Posterior vena cava (tissue), 2 donors: ENCODE measurements around the gene NLRP12. TPM values are rescaled to one million over a fixed set of nuclear protein-coding genes. Genes with fewer than 3 reads are reported as not detected.
"Not testable (repeated sequence)": the region's sequence is repeated elsewhere in the genome, so short reads cannot be mapped to it uniquely, and the experiment has no call there.

Source experiments
- DNase-seq: peaks from one replicate; pipeline ENCODE4 v3.0.0-alpha.2; 2020; ENCODE audit warnings: low spot score
- intact Hi-C, 2 donors: fragments of 100-400 bp; cut with DNase I; formaldehyde crosslinking; loops; one replicate each; pipeline versions ENCODE4 v1.14.1 to v1.14.2; 2022 to 2023
- microRNA-seq, 2 donors: library from miRNA; unstranded; fragments of <30 nt; microRNA quantifications; one replicate each; pipeline ENCODE4 v1.2.0, GENCODE V29; 2020 to 2021; ENCODE audit warnings: borderline microRNAs expressed in 2 of 2
- total RNA-seq, 2 donors: library from RNA; stranded (reverse); fragmentation: NEBNext Ultra II Directional; extraction: Animal tissue kit (Norgen Biotek cat#: 25700); gene quantifications; one replicate each; pipeline ENCODE4 v1.2.1, GENCODE V29; 2021
- donor health status: DM: yes; HTN: yes; CAD: no.
- donor health status: DM: yes; HTN: yes; CAD: no.

NLRP12 gene
- total RNA-seq, 2 donors from 2014 or later, result 1.8 to 2.0 TPM

- no peak for DNase-seq
- intact Hi-C loops, result no loop called here
These were observed 36.8 kb downstream of the NLRP12 start for GRCh38 chr19:53787266-53787665.

GRCh38 chr19:53786744-53787143, 37.4 kb downstream of the NLRP12 start:
- DNase-seq, result no peak
- intact Hi-C loops, result no loop called here

- no peak for DNase-seq
- intact Hi-C loops, result no loop called here
These were observed 38.8 kb downstream of the NLRP12 start for GRCh38 chr19:53785196-53785889.

- intact Hi-C loops, result no loop called here
- DNase-seq, result no peak
These were observed 41.4 kb downstream of the NLRP12 start for GRCh38 chr19:53782698-53783097.

- intact Hi-C loops, DNase-seq: not testable (repeated sequence)
These were observed 42.8 kb downstream of the NLRP12 start for GRCh38 chr19:53781332-53781731.

- DNase-seq, result no peak
These were observed 43.6 kb downstream of the NLRP12 start for GRCh38 chr19:53780506-53780905.

GRCh38 chr19:53775524-53775923, 48.6 kb downstream of the NLRP12 start:
- intact Hi-C loops, result no loop called here

More at GRCh38 chr19:53780506-53780905, 43.6 kb downstream of the NLRP12 start:
- intact Hi-C loops, result no loop called here

GRCh38 chr19:53774491-53774890, 49.6 kb downstream of the NLRP12 start:
- intact Hi-C loops, DNase-seq: not testable (repeated sequence)

More at GRCh38 chr19:53775524-53775923, 48.6 kb downstream of the NLRP12 start:
- DNase-seq, result no peak

- intact Hi-C loops, result no loop called here
These were observed 50.1 kb downstream of the NLRP12 start for GRCh38 chr19:53773999-53774398.

GRCh38 chr19:53772943-53773342, 51.2 kb downstream of the NLRP12 start:
- no peak for DNase-seq

More at GRCh38 chr19:53773999-53774398, 50.1 kb downstream of the NLRP12 start:
- DNase-seq, result no peak

GRCh38 chr19:53771144-53771543, 53.0 kb downstream of the NLRP12 start:
- intact Hi-C loops, result no loop called here
- DNase-seq, result no peak

More at GRCh38 chr19:53772943-53773342, 51.2 kb downstream of the NLRP12 start:
- intact Hi-C loops, result no loop called here

- intact Hi-C loops, result not testable (repeated sequence)
- peak; percentile 45 for DNase-seq
These were observed 54.3 kb downstream of the NLRP12 start for GRCh38 chr19:53769696-53770309.

GRCh38 chr19:53768401-53768800, 55.7 kb downstream of the NLRP12 start:
- intact Hi-C loops, result no loop called here
- peak; percentile 68 for DNase-seq

GRCh38 chr19:53758991-53759390, 65.1 kb downstream of the NLRP12 start:
- DNase-seq, intact Hi-C loops: not testable (repeated sequence)

Small RNA genes lying within 50 kb of the gene (microRNA-seq; reads per million reads assigned to microRNA genes)
- gene MIR1283-2 (0 reads per million in 2 donors), gene MIR371A (0 reads per million in 2 donors), gene MIR372 (0.32 to 2.6 reads per million in 2 donors), gene MIR373 (0 to 3.7 reads per million in 2 donors), gene MIR516A1 (0 reads per million in 2 donors), gene MIR516A2 (0 reads per million in 2 donors), gene MIR519A1 (0.26 to 0.32 reads per million in 2 donors), gene MIR521-1 (0 reads per million in 2 donors), gene MIR522 (1.0 to 1.3 reads per million in 2 donors), gene MIR527 (0 reads per million in 2 donors)

Other genes starting within 250 kb of the NLRP12 start
- not detected for gene DPRX, start 192.3 kb downstream of the NLRP12 start, total RNA-seq
- 100 to 1,000 TPM; 360 to 372 TPM for gene MYADM, start 43.6 kb upstream of the NLRP12 start, total RNA-seq
- under 1 TPM in 1 of 2 donors, not detected in 1; 0.48 TPM for gene PRKCG, start 57.9 kb upstream of the NLRP12 start, total RNA-seq
- gene CACNG7, start 85.0 kb upstream of the NLRP12 start, total RNA-seq, result not detected
- gene CACNG8, start 138.6 kb upstream of the NLRP12 start, total RNA-seq, result under 1 TPM; 0.05 to 0.09 TPM
- gene CACNG6, start 167.3 kb upstream of the NLRP12 start, total RNA-seq, result not detected
- gene VSTM1, start 239.6 kb upstream of the NLRP12 start, total RNA-seq, result under 1 TPM in 1 of 2 donors, not detected in 1; 0.60 TPM